Activated effector memory CD4-positive, alpha-beta T cell treated with anti-CD3 and anti-CD28 coated beads, Interleukin-2, amount 50 U/mL, for 16 hours (primary cell): ENCODE data around the gene TMEM176B.
"Not testable (repeated sequence)": the region's sequence is repeated elsewhere in the genome, so short reads cannot be mapped to it uniquely, and the experiment has no call there.

ENCODE experiments used
- DNase-seq: peaks from one replicate; pipeline ENCODE4 v3.0.0-alpha.2; 2020

The TMEM176B gene

DNA sequence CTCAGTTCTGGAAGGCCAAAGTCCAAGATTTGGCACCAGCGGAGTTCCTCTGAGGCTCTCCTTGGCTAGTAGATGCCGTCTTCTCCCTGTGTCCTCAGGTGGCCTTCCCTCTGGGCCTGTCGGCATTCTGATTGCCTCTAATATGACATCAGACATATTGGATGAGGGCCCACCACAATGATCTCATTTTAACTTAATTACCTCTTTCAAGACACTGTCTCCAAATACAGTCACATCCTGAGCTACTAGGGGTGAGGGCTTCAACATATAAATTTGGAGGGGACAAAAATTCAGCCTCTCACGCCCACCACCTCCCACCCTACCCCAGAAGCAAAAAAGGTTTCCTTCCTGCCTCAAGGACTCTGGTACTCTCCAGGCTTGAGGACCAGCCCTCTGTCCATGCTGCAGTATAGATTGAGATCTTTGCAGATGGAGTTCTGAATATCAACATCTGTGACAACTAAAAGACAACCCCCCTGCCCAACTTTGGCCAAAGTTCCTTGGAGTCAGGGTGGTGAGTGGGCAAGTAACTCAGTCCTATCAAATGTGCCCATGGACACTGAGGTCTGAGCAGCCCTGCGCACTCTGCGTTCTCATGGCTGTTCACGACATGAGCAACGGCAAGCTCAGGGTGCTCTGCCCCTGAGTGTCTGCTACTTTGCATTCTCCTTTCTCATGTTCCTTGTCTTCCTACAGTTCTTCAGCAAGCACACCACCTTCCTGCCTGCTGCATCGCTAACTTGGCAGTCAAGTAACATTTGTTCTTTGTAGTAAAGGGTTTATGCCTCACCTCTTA is 11.5 kb downstream of the TMEM176B start:
- DNase-seq = no peak

- no peak for DNase-seq
Observed at GRCh38 chr7:150787321-150788281, 12.6 kb downstream of the TMEM176B start.

DNA sequence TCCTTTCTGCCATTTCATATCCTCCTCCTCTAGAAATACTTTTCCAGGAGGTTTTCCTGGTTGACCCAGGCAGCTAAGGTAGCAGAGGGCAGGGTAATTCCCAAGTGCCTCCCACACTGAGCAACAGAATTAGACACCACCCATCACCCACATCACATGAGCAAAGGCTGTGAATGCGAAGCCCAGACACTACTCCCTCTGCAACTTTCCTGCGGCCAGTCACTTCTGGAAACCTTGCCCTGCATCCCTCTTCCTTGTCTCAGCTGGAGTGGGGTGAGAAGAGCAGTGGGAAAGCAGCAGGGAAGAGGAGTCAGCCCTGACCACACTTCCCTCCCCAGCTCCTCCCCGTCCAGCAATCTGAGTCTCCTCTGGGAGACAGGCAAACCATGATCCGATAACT is 15.2 kb downstream of the TMEM176B start:
- no peak for DNase-seq

DNA sequence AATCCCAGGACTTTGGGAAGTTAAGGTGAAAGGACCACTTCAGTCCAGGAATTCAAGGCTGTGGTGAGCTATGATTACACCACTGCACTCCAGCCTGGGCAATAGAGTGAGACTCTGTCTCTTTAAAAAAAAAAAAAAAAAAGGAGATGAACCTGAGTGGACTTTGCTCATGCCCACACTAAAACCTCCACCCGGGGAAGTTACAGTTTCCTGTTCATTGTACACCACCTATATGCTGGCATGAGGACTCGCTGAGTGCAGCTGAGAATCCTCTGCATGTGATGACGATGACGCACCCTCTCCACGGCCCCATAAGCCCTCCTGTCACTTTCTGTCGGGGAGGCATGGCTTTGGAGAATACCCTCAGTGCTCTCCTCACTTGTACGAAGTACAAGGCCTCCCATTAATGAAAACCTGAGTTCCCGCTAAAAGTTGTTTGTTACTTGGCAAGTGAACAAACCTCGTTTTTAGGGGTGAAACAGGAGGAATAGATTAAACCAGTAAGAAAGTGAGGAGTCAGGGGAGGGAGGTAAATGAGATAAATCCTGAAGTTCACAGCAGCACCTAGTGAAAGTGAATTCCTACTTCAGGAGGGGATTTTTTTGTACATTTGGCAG is 15.9 kb downstream of the TMEM176B start:
- no peak for DNase-seq

DNA sequence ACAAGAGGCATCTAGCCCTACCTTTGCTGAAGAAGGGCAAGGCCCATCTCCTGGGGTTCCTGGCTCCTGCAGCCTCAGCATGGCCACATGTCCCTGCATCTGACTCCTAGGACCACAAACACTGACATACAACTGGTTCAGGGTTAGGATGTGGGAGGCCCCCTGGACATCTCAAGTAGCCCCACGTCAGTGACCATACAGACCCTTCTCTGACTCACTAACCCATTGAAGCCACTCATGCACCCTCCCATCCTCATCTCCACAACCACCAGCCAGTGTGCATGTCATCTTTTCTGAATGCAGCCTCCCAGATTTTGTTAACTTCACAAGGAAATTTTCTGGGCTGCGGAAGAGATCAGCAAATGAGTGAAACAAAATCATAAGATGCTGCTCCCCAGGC is 18.2 kb downstream of the TMEM176B start:
- no peak for DNase-seq

GRCh38 chr7:150781103-150781502 is 19.1 kb downstream of the TMEM176B start:
- no peak for DNase-seq

- no peak for DNase-seq
Observed at GRCh38 chr7:150780292-150780691, 19.9 kb downstream of the TMEM176B start.

DNA sequence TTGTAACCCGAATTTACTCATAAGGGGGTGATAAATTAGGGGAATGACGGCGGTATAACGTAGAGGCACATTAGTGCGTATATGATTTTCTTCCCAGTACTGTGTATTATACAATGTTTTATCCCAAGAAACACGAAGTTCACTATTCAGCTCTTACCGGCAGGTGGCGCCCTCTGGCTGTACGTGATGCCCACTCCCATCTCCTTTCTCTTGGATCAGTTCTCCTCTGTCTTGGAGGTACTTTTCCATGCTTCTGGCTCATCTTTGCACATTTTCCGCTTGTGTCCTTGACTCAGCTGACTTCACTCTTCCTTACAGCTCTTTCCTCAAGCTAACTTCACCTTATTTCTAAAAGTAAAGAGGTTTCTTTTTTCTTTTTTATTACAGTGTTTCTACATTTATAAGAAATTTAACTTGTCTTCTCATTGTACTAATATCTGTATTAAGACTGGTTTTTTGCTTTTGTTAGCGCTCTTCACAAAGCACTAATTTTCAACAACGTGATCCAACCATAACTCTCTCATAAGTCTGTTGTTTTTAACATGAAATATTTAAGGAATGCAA is 21.3 kb downstream of the TMEM176B start:
- peak; percentile 91 for DNase-seq

- no peak for DNase-seq
Observed at GRCh38 chr7:150778014-150778737, 22.0 kb downstream of the TMEM176B start.

- not testable (repeated sequence) for DNase-seq
Observed at GRCh38 chr7:150774131-150774530, 26.0 kb downstream of the TMEM176B start.

DNA sequence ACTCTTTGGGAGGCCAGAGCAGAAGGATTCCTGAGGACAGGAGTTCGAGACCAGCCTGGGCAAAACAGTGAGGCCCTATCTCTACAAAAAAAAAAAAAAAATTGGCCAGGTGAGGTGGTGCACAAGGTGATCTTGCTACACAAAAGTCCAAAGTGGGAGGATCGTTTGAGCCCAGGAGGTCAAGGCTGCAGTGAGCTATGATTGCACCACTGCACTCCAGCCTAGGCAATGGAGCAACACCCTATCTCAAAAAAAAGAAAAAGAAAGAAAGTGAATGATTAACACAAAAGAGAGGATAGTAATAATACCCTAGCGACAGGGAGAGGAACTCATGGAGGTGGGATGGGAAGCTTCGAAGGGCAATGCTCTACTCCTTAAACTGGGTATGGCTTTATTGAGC is 30.4 kb downstream of the TMEM176B start:
- no peak for DNase-seq

DNA sequence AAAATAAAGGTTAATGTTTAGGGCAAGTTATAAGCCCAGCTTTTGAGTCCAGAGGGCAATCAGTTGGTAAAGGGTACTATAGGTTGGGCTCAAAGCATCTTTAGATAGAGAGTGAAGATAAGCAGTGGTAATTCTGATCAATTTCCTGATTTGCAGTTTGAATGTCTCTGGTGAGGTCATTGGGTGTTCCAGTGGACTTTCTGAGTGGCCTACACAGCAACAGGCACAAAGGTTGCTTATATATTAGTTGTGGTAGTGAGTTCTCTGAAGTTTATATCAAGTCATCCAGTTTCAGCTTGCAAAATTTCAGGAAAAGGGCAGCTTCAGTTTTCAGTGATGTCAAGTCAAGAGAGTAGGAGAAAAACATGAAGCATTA is 33.8 kb downstream of the TMEM176B start:
- DNase-seq = no peak

GRCh38 chr7:150759479-150759878 is 40.7 kb downstream of the TMEM176B start:
- no peak for DNase-seq

GRCh38 chr7:150756858-150757257 is 43.3 kb downstream of the TMEM176B start:
- no peak for DNase-seq

DNA sequence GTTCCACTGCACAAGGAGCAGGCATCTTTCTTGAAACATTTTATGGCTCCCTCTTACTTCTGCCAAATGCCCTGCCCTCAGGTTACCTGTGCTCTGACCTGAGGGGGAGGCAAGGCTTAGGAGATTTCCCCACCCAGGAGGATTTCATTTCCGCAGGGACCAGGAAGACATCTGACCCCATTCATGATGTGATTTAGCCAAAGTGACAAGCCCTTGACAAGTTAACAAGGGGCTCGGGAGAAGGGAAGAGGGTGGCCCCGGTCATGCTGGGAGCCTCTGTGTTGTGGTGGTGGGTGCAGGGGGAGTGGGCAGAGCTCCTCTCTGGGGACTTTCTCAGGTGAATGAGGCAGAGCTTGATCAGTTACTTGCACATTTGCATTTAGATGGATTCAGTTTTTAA is 44.0 kb downstream of the TMEM176B start:
- DNase-seq = no peak

GRCh38 chr7:150755473-150756099 is 44.6 kb downstream of the TMEM176B start:
- peak; percentile 87 for DNase-seq

- no peak for DNase-seq
Observed at GRCh38 chr7:150754951-150755350, 45.2 kb downstream of the TMEM176B start.

DNA sequence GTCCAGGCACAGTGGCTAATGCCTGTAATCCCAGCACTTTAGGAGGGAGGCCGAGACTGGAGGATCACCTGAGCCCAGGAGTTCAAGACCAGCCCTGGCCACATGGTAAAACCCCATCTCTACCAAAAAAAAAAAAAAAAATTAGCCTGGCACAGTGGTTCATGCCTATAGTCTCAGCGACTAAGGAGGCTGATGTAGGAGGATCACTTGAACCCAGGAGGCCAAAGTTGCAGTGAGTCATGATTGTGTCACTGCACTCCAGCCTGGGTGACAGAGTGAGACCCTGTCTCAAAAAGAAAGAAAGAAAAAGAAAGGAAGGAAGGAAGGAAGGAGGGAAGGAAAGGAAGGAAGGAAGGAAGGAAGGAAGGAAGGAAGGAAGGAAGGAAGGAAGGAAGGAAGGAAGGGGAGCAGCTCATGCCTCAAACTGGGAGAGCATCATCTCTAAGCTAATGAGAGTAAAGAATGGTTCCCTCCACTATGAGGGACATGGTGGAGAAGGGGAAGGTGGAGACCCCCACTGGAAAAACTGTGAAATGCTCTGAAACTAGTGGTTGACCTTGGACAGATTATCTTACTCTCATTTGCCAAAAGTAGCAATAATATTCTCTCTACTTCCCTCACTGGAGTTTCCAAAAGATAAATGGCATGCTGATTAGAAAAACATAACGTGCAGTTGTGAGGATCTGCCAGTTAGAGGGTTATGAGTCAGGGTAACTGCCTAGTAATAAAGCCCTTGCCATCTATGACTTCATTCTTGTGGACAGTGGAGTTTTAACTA is 46.1 kb downstream of the TMEM176B start:
- no peak for DNase-seq

DNA sequence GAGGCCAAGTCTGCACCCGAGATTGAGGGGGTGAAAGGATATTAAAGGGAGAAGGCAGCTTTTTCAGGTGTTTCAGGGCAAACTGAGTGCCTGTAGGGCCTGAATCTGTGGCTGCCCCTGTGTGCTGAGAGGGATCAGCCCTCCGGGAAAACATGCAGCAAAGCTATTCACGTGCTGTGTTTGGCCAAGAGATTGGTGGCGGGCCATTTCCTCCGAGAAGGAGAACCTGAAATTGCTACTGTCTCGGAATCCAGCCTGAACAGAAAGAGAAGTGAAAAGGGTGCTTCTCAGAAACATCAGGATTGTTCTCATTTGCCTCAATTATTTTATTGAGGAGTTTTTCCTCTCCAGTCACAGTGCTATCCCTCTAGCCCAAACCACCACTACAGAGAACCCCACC is 46.9 kb downstream of the TMEM176B start:
- DNase-seq = no peak

DNA sequence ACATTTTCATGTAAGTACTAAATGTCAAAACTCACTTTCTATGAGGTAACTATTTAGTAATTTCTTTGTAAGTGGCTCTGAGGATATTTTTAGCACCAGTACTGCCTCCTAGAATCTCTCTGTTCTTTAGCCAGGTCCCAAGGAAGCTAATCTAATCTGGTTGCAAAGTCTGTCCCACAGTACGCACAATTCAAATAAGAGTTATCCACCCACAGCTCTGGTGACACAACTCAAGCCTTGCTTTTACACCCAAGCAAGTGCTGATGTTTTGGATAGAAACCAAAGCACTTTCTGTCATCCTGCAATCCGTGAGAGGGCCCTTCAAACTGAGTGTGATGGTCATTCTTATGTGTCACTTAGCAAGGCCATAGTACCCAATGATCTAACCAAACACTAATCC is 48.5 kb downstream of the TMEM176B start:
- DNase-seq = no peak

- no peak for DNase-seq
Observed at GRCh38 chr7:150748376-150748775, 51.8 kb downstream of the TMEM176B start.
